Measurements from ENCODE around the gene UQCRC1.

The UQCRC1 gene

GRCh38 chr3:48609088-48610005 lies at the start of gene UQCRC1:
Gene UQCRC1 (minus strand): TSS chr3:48609646. CDS start chr3:48609620, 26 bp downstream.
- in situ Hi-C loops (cut with MboI; ENCODE audit: low sequenced_read_pairs): no loop called here

DNA sequence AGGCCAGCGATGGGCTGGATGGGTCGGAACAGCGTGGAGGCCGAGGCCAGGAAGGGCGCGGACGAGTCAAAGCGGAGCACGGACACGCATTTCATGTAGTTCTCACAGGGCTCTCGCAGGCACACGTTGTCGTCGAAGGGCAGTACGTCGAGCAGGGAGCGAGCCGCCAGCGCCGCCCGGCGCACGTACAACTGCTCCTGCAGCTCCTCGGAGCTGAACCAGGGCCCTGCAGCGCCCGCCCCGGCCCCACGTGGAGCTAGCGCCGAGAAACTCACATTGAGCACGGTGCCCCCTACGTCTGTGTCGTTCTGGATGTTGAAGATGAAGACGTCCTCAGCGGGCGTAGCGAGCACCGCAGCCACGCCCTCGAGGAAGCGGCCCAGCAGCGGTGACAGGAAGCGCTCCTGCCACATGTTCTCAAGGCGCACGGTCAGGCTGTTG lies 47.4 kb upstream of the UQCRC1 start:
- in situ Hi-C loops (cut with MboI; ENCODE audit: low sequenced_read_pairs): no loop called here

DNA sequence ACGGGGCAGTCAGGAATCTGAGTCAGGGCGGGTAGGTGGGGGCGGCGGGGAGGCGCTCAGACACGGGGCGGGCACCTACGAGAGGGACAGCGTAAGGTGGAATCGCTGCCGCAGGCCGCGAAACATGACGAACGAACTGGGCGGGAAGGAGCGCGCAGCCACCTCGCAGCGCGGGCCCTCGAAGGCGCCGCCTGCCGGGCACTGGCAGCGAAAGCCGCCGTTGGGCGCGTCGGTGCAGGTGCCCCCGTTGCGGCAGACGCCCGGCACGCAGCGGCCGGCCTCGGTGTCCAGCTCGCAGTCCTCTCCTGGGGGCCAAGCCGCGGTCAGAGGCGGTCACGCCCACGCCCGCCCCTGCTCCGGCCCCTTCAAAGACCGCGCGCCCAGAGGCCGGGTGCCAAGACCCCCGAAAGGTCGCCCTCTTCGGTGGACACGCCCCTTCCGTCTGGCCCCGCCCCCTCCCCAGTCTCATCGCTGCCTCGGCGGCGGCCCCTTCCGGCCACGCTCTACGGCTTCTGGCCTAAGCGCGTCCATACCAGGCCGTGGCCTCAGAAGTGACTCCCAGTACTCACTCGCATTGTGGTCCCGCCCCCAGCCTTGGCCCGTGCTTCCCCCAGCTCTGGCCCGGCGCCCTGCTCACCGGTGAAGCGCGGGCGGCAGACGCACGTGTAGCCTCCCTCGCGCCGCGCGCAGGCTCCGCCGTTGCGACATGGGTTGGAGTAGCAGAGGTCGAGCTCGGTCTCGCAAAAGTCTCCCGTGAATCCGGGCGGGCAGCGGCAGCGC lies 46.8 kb upstream of the UQCRC1 start:
- in situ Hi-C loops (cut with MboI; ENCODE audit: low sequenced_read_pairs): no loop called here

DNA sequence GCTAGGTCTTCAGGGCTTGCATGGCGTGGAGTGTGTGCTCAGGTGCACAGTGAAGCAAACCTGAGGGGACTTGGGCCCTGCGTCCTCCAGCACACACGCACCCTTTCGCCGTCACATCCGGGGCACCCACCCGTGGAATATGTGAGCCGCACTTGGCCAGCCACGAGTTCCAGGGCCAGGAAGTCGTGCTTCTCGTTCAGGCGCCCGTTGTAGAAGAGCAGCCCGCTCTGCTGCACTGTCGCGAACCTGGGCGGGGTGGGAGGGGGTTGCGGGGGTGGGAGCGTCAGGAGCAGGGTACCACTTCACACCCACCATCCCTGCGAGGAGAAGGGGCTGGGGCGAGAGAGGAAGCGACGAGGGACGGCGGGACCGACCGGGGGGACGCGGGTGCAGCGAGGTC lies 46.2 kb upstream of the UQCRC1 start:
- in situ Hi-C loops (cut with MboI; ENCODE audit: low sequenced_read_pairs): no loop called here

- in situ Hi-C loops (cut with MboI; ENCODE audit: low sequenced_read_pairs): no loop called here
These were observed 45.6 kb upstream of the UQCRC1 start for GRCh38 chr3:48655063-48655462.

- in situ Hi-C loops (cut with MboI; ENCODE audit: low sequenced_read_pairs): no loop called here
These were observed 43.7 kb upstream of the UQCRC1 start for GRCh38 chr3:48652923-48653715.

GRCh38 chr3:48651771-48652170 lies 42.3 kb upstream of the UQCRC1 start:
- in situ Hi-C loops (cut with MboI; ENCODE audit: low sequenced_read_pairs): no loop called here

DNA sequence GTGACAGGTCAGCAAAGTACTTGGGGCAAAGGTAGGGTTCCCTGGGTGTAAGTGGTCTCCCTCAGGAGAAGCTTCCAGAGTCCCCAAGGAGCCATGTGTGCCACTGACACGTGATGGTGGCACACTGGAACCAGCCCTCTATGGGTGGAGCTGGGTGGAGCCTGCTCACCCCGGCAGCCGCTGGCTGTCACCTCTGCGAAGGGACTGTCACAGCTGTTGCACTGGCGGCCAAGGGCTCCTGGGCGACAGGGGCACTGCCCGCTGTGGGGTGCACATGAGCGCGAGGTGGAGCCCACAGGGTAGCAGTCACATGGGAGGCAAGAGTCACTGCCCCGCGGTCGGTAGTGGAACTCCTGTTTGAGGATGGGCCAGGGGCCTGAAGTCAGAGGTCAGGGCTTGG lies 41.3 kb upstream of the UQCRC1 start:
- in situ Hi-C loops (cut with MboI; ENCODE audit: low sequenced_read_pairs): no loop called here

DNA sequence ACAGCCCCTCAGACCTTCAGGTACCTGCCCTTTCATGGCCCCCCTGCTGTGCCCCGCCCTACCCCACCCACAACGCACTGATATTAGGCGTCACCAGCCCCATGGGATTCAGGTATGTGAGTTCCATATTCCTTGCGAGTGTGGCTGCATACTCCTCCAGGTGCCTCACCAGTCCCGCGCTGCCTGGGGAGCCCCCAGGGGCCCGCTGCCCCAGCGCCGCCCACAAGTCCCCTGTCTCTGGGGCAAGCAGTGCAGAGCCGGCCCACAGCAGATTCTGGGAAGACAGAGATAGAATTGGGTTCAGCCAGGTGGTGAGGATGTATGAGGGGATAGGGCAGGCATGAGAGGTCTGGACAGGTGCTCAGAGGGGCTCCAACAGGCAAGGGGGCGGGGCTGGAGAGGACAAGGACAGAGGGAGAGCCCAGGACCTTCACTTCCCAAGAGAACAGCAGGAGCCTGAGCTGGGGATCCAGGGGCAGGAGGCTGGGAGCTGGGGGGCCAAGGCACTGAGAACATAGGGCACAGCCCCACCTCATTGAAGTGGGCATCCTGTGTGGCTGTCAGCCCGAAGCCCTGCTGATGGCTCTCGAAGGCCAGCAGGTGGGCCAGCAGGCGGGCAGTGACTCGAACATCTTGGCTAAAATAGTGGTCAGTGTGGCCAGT lies 38.9 kb upstream of the UQCRC1 start:
- in situ Hi-C loops (cut with MboI; ENCODE audit: low sequenced_read_pairs): no loop called here

DNA sequence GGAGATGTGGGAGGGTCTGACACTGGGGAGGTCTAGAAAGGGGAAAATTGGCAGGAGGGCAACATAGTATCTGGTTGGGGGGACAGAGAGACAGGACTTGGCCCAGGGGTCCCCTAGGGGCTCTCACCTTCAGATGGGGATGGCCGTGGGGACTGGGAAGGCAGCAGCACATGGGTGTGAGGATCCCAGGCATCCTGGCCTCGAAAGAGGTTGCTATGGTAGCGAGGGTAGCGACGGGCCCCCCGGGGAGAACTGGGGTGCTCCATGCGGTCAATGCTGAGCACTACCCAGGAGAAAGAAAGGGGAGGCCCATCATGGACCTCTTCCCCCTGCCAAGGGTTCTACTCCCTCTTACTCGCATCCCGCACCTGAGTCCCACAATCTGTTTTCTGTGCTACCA lies 38.3 kb upstream of the UQCRC1 start:
- in situ Hi-C loops (cut with MboI; ENCODE audit: low sequenced_read_pairs): no loop called here

DNA sequence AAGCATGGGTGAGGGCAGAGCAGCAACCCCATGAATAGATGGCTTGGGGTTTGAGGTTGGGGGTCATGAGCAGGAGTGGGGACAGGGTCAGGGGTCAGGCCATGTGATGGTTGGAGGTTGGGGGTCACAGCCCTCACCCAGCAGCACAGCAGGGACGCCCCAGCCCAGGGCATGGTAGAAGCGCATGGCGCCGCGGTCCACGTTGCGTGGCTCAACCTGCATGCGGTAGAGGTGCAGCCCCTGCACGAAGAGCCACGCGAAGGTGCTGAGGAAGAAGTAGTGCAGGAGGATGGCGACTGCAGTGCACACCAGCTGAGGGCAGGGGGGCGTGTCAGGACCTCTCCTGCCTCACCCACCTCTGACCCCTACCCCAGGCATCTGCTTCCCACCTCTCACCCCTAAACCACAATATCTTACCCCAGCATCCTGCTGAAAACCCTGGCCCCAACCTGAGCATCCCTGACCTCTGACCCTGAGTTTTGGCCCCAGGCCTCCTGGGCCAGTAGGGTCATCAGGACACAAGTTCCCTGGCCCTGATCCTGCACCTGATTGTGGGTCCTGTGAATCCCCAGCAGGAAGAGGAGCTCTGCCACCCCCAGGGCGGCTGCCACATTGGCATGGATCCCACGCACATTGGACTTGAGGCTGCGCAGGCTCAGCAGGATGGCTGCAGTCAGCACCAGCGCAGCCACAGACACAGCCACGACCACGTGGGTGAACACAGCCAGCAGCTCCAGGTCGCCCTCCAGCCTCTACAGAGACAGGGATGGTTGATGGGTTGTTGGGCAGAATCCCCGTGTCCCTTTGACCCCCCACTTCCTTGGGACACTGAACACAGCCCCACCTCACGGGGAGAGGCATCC lies 35.7 kb upstream of the UQCRC1 start:
- in situ Hi-C loops (cut with MboI; ENCODE audit: low sequenced_read_pairs): no loop called here

- in situ Hi-C loops (cut with MboI; ENCODE audit: low sequenced_read_pairs): no loop called here
These were observed 33.2 kb upstream of the UQCRC1 start for GRCh38 chr3:48642605-48643004.

GRCh38 chr3:48641396-48641795 lies 31.9 kb upstream of the UQCRC1 start:
- in situ Hi-C loops (cut with MboI; ENCODE audit: low sequenced_read_pairs): no loop called here

DNA sequence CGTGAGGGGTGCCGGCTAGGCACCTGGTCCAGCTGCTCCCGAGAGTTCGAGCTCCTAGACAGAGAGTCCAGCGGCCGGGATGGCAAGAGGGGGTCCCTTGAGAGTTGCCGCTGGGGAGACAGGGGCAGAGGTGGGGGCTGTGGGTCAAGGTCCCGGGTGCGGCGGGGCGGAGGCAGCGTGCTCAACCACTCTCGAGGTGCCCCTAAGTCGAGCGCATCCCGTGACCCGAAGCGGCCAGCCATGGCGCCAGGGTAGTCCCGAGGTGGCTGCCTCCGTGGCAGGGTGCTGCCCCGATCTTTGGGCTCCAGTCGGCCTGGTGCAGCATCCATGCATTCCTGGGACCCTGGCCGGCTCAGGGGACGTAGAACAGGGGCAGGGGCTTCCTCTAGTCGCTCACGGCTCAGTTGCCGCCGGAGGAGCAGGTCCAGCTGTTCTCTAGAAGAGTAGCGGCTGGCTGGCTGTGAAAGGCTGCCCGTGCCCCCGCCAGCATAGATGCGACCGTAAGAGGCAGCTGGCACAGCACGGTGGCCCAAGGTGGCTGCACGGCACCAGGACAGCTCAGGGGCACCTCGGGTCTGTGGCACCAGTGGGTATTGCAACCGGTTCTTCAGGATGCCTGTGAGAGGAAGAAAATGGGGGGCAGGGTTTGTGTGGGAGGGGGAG lies 30.6 kb upstream of the UQCRC1 start:
- in situ Hi-C loops (cut with MboI; ENCODE audit: low sequenced_read_pairs): no loop called here

DNA sequence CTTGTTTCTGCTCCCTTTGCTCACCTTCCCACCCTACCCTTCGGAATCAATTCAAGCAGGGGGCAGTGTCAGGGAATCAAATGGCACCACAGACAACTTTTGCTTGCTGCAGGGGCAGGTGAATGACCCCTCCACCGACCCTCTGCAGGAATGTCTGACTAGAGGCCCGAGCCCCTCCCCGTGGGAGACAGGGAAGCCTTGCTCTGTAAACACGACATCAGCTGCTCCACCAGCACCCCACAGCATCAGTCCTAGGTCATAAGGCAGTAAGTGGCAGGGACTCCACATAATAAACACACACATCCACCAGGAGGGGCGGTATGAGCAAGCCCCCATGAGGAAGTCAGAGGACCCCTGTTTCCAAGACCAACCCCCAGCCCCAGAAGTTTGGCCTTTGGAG lies 27.9 kb upstream of the UQCRC1 start:
- in situ Hi-C loops (cut with MboI; ENCODE audit: low sequenced_read_pairs): no loop called here

- in situ Hi-C loops (cut with MboI; ENCODE audit: low sequenced_read_pairs): no loop called here
These were observed 26.8 kb upstream of the UQCRC1 start for GRCh38 chr3:48636149-48636655.

- in situ Hi-C loops (cut with MboI; ENCODE audit: low sequenced_read_pairs): no loop called here
These were observed 26.0 kb upstream of the UQCRC1 start, which contains the start of gene SLC26A6 for GRCh38 chr3:48635222-48636021. Gene SLC26A6 (minus strand): TSS chr3:48635461. CDS start chr3:48635393, 68 bp downstream.

- in situ Hi-C loops (cut with MboI; ENCODE audit: low sequenced_read_pairs): no loop called here
These were observed 25.3 kb upstream of the UQCRC1 start for GRCh38 chr3:48634661-48635221.
